Vagina (tissue), 2 donors: Measurements from ENCODE around the gene WFDC8.

Experiments used
- POLR2A ChIP-seq, 2 donors: fragments of 450-650 bp; IDR thresholded peaks; one replicate each; pipeline ENCODE4 v1.6.1; 2017; ENCODE audit warnings: antibody characterized with exemption in 2 of 2, mild to moderate bottlenecking in 2 of 2, moderate library complexity in 2 of 2
- POLR2AphosphoS5 ChIP-seq, 2 donors: sonication (generic); formaldehyde crosslinking; IDR thresholded peaks; one replicate each; pipeline ENCODE4 v1.9.0; 2017; ENCODE audit warnings: antibody characterized with exemption in 2 of 2, mild to moderate bottlenecking in 2 of 2, low read depth in 1 of 2; ENCODE audit not compliant: insufficient read depth in 1 of 2

GRCh38 chr20:45612314-45612713 is 33.2 kb upstream of the WFDC8 start:
- TF ChIP-seq POLR2A (IDR thresholded peaks at IDR 0.05) (no peak), POLR2AphosphoS5 (IDR thresholded peaks at IDR 0.05; ENCODE audit: insufficient read depth in 1 of 2, low read depth in 1 of 2) (no peak)
